SK-N-MC (cell line): ENCODE measurements around the gene ATP1B1.

ENCODE experiments used
- DNase-seq: peaks from one replicate; pipeline ENCODE4 v3.0.0-alpha.2; 2011; ENCODE audit warnings: low read depth, low spot score
- H3K27ac ChIP-seq: fragments of 200-600 bp; sonication (generic); 2 replicates; pipeline ENCODE4 v1.5.1; 2016; ENCODE audit warnings: mixed run types
- H3K36me3 ChIP-seq: fragments of 200-600 bp; sonication (generic); 2 replicates; pipeline ENCODE4 v1.6.1; 2017; ENCODE audit warnings: antibody characterized with exemption, low read length, mixed read lengths; ENCODE audit not compliant: insufficient read depth
- H3K4me3 ChIP-seq: fragments of 200-600 bp; sonication (generic); 2 replicates; pipeline ENCODE4 v1.5.1; 2016
- H3K9ac ChIP-seq: fragments of 200-600 bp; sonication (generic); 2 replicates; pipeline ENCODE4 v1.8.0; 2017; ENCODE audit warnings: mixed run types, mixed read lengths; ENCODE audit not compliant: insufficient read length
- H3K9me3 ChIP-seq: fragments of 200-600 bp; sonication (generic); 2 replicates; pipeline ENCODE4 v1.6.1; 2017; ENCODE audit warnings: low read depth, mild to moderate bottlenecking, antibody characterized with exemption, low read length, moderate library complexity, mixed read lengths
- EZH2 ChIP-seq: fragments of 200-600 bp; sonication (generic); IDR thresholded peaks from one replicate; pipeline ENCODE4 v1.6.1; 2017; ENCODE audit warnings: antibody characterized with exemption
- FOXP2 ChIP-seq: optimal IDR thresholded peaks from 2 replicates; pipeline ENCODE3; 2011; ENCODE audit warnings: mild to moderate bottlenecking, moderate library complexity; ENCODE audit not compliant: insufficient read depth; ENCODE audit errors: extremely low read length, control extremely low read depth
- POLR2AphosphoS5 ChIP-seq: IDR thresholded peaks from 2 replicates; pipeline ENCODE4 v1.6.1; 2012; ENCODE audit warnings: mild to moderate bottlenecking, low read depth, low read length, borderline replicate concordance

ATP1B1 gene

GRCh38 chr1:169115891-169116585 lies 9.5 kb downstream of the ATP1B1 start:
- Histone ChIP-seq H3K9ac (no peak overlapping the region), H3K36me3 (no peaks in the 10 kb centered on the region), H3K27ac (no peak overlapping the region), H3K4me3 (no peak overlapping the region), H3K9me3 (no peaks in the 10 kb centered on the region)
- no peak for TF ChIP-seq EZH2
- TF ChIP-seq FOXP2 = no peak
- TF ChIP-seq POLR2AphosphoS5 = no peak
- no peak for DNase-seq

DNA sequence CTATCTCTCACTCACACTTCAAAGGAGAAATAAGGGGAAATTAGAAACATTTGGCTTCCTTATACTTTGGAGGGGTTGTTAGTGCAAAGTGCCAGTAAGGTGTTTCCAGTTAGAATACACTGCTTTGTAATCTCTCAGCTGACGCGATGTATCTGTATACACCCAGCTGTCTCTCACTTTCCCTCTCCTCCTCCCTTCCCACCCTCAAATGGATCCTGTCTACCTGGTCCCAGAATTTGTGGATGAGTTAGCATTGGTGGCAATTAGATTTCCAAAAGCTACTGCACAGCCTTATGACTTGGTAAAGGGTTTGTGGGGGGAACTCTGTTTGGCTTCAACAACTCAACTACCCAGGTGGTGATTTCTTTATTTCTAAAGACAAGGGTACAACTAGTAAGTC lies 10.5 kb downstream of the ATP1B1 start:
- DNase-seq = no peak
- no peak overlapping the region for H3K4me3 ChIP-seq
- H3K9ac ChIP-seq = no peak overlapping the region
- H3K36me3 ChIP-seq = no peaks in the 10 kb centered on the region
- H3K27ac ChIP-seq = no peak overlapping the region
- H3K9me3 ChIP-seq = no peaks in the 10 kb centered on the region
- TF ChIP-seq EZH2 (no peak), POLR2AphosphoS5 (no peak)

DNA sequence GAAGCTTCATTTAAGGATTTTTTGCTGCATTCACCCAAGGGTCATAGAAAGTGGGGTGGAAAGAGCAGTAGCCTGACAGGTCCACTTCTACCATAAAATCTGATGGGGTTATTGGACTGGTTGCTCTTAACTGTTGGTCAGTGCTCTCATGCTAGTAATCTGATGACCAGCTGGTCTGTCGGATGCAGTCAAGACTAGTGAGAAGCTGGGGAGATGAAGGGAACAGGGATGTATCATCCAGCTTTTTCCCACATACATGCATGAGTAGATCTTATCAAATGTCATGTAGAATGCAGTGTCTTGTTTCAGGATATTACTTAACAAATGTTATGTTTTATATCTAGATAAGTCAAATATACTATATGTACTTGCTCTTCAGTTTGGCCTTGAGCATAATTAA lies 11.1 kb downstream of the ATP1B1 start:
- DNase-seq = no peak
- TF ChIP-seq FOXP2 (no peak), EZH2 (no peak), POLR2AphosphoS5 (no peak)
- Histone ChIP-seq H3K36me3 (no peaks in the 10 kb centered on the region), H3K27ac (no peak overlapping the region), H3K4me3 (no peak overlapping the region), H3K9me3 (no peaks in the 10 kb centered on the region), H3K9ac (no peak overlapping the region)

DNA sequence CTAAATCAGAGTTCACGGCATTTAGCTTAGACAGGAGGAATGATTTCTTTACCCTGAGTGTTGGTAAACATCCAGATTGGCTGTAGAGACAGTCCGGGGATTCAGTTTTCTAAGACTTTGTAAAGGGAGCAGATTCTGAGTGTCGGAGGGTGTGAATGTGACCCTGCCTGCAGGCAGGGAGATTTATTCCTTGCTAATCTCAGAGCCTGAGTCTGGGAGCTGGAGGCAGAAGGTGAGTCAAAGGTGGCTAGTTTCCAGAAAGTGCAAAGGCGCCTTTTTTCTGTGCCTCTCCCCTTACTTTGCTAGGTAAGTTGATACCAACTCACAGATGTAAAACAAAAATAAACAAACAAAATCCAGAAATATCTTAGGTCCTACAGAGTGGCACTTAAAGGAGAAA lies 11.7 kb downstream of the ATP1B1 start:
- Histone ChIP-seq H3K4me3 (no peak overlapping the region), H3K9ac (no peak overlapping the region), H3K36me3 (no peaks in the 10 kb centered on the region), H3K9me3 (no peaks in the 10 kb centered on the region), H3K27ac (no peak overlapping the region)
- no peak for DNase-seq
- no peak for TF ChIP-seq EZH2
- no peak for TF ChIP-seq FOXP2
- TF ChIP-seq POLR2AphosphoS5 = no peak

DNA sequence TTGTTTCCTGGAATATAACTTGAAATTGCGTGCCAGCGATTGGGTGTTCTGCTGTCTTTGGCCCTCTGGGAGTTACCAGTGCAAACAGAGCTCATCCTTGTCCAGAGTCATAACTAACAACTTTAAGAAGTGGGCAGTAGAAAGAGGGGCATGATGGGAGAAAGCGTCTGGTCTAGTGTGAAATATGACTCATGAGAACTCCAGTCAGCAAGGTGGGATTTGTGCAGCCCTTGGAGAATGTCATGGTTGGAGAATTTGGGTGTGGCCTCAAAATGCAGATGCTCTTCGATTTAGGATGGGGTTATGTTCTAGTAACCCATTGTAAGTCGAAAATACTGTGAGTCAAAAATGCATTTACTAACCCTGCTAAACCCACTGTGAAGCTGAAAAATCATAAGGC lies 12.9 kb downstream of the ATP1B1 start:
- H3K9me3 ChIP-seq = no peaks in the 10 kb centered on the region
- H3K36me3 ChIP-seq = no peaks in the 10 kb centered on the region

DNA sequence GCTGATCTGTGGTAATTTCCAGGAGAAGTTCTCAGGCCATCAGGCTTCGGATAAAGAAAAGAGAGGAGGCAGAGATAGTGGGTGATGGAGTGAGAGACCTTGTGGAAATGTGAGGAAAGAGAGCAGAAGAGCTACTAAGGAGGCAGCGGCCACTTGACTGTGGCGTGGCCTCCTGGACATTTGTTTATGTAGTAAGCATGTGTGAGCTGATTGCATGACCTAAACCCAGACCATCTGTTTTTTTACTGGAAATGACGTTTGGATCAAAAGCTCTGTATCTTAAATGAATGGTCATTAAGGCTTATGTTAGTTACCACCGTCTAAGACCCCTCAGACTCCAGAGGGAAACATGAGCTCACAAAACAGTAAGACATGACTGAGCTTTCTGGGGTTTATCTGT lies 13.6 kb downstream of the ATP1B1 start:
- Histone ChIP-seq H3K9me3 (no peaks in the 10 kb centered on the region), H3K27ac (no peak overlapping the region), H3K4me3 (no peak overlapping the region), H3K36me3 (no peaks in the 10 kb centered on the region), H3K9ac (no peak overlapping the region)
- no peak for DNase-seq
- TF ChIP-seq EZH2 (no peak), FOXP2 (no peak)

More for the DNA sequence above, 12.9 kb downstream of the ATP1B1 start:
- H3K4me3 ChIP-seq = no peak overlapping the region
- DNase-seq = no peak
- no peak overlapping the region for H3K27ac ChIP-seq
- TF ChIP-seq EZH2 (no peak), FOXP2 (no peak), POLR2AphosphoS5 (no peak)
- H3K9ac ChIP-seq = no peak overlapping the region

- DNase-seq = no peak
- no peak overlapping the region for H3K27ac ChIP-seq
- H3K9ac ChIP-seq = no peak overlapping the region
- H3K36me3 ChIP-seq = no peaks in the 10 kb centered on the region
- no peaks in the 10 kb centered on the region for H3K9me3 ChIP-seq
- TF ChIP-seq FOXP2 = no peak
- TF ChIP-seq POLR2AphosphoS5 = no peak
- TF ChIP-seq EZH2 = no peak
- no peak overlapping the region for H3K4me3 ChIP-seq
Observed at GRCh38 chr1:169121146-169121923, 14.8 kb downstream of the ATP1B1 start.

DNA sequence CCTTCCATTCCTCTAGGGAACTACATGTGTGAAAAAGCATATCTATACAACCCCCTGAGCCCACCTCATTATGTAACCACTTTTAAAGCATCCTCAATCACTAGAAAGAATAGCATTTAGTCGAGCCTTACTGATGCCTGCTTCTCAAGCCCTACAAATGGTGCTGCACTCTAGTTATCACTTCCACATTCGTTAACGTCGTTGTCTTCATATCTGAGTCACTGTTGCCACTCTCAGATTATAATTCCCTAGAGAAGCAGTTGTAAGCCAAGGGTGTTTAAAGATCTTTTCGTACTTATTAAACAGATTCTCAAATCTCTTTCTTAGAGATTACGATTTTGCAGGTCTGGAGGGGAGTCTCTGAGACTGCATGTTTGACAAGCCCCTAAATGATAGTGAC lies 16.5 kb downstream of the ATP1B1 start:
- Histone ChIP-seq H3K9ac (no peak overlapping the region), H3K4me3 (no peak overlapping the region), H3K36me3 (no peaks in the 10 kb centered on the region), H3K9me3 (no peaks in the 10 kb centered on the region), H3K27ac (no peak overlapping the region)
- no peak for DNase-seq
- no peak for TF ChIP-seq EZH2
- TF ChIP-seq POLR2AphosphoS5 = no peak
- no peak for TF ChIP-seq FOXP2
